ENCODE results near the gene OSBPL8.

- no peak for TF ChIP-seq FOXP2 (optimal IDR thresholded peaks at IDR 0.05; ENCODE audit: control extremely low read depth, extremely low read length, insufficient read depth)
- no peak for TF ChIP-seq POLR2AphosphoS5 (IDR thresholded peaks at IDR 0.05; ENCODE audit: borderline replicate concordance, low read depth, low read length)
- TF ChIP-seq EZH2 (IDR thresholded peaks at IDR 0.05) = no peak
Measured at GRCh38 chr12:76356071-76356470, 203.5 kb downstream of the OSBPL8 start.

Measured in SK-N-MC (cell line).